ENCODE data around the gene DVL2. TPM values are rescaled to one million over a fixed set of nuclear protein-coding genes. Genes with fewer than 3 reads are reported as not detected.

Gene DVL2
- total RNA-seq, 4 donors from 2014 or later = 51.7 to 87.5 (median 67.8) TPM

DNA sequence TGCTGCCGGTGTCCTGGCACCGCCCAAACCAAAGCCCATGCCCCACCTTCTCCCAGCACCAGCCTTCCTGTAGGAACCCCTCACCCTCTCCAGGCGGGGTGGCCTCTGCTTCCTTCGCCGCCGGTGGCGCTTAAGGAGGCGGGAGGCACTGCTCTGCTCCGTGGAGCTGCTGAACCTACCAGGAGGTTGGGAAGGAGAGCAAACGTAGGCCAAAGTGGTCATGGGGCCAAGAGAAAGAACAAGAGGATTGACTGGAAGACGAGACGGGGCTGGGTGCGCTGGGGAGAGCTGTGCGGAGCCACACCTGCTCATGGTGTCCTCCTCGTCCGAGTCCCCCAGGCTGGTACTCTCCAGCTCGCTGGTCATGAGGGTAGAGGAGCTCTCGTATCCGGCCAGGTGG is 4.8 kb downstream of the DVL2 start:
- TF ChIP-seq, protein P1, sequence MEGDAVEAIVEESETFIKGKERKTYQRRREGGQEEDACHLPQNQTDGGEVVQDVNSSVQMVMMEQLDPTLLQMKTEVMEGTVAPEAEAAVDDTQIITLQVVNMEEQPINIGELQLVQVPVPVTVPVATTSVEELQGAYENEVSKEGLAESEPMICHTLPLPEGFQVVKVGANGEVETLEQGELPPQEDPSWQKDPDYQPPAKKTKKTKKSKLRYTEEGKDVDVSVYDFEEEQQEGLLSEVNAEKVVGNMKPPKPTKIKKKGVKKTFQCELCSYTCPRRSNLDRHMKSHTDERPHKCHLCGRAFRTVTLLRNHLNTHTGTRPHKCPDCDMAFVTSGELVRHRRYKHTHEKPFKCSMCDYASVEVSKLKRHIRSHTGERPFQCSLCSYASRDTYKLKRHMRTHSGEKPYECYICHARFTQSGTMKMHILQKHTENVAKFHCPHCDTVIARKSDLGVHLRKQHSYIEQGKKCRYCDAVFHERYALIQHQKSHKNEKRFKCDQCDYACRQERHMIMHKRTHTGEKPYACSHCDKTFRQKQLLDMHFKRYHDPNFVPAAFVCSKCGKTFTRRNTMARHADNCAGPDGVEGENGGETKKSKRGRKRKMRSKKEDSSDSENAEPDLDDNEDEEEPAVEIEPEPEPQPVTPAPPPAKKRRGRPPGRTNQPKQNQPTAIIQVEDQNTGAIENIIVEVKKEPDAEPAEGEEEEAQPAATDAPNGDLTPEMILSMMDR (IDR thresholded peaks at IDR 0.05) = no peak
- no peak for TF ChIP-seq POLR2A (IDR thresholded peaks at IDR 0.05)
- 93 to 96% methylated on average over 16 to 19 of the region's 19 CpGs for WGBS, 2 donors
- intact Hi-C loops (cut with DNase I; ENCODE audit: low total_unique reads) = no loop called here
- no peak for DNase-seq (ENCODE audit: low spot score in 2 of 2)
- H3K4me3 ChIP-seq (ENCODE audit: low read depth, poor library complexity, severe bottlenecking) = no peak overlapping the region

DNA sequence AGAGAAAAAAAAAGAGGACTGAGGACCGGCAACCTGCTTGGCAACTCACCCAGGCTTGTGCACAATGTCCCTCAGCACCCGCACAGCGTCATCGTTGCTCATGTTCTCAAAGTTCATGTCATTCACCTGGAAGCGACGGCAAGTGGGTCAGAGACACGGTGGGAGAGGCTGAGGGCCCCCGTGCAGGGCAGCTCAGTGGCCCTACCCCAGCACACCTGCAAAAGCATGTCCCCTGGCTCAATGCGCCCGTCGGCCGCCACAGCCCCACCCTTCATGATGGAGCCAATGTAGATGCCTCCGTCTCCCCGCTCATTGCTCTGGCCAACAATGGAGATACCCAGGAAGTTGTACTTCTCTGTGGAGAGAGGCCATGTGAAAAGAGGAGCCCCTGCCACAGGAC is 5.4 kb downstream of the DVL2 start:
- no peak overlapping the region for H3K4me3 ChIP-seq (ENCODE audit: low read depth, poor library complexity, severe bottlenecking)
- WGBS, 2 donors = 83% methylated on average over 10 to 14 of the region's 14 CpGs
- DNase-seq (ENCODE audit: low spot score in 2 of 2) = no peak
- intact Hi-C loops (cut with DNase I; ENCODE audit: low total_unique reads) = no loop called here
- TF ChIP-seq, protein P1 (IDR thresholded peaks at IDR 0.05) = no peak
- no peak for TF ChIP-seq POLR2A (IDR thresholded peaks at IDR 0.05)

DNA sequence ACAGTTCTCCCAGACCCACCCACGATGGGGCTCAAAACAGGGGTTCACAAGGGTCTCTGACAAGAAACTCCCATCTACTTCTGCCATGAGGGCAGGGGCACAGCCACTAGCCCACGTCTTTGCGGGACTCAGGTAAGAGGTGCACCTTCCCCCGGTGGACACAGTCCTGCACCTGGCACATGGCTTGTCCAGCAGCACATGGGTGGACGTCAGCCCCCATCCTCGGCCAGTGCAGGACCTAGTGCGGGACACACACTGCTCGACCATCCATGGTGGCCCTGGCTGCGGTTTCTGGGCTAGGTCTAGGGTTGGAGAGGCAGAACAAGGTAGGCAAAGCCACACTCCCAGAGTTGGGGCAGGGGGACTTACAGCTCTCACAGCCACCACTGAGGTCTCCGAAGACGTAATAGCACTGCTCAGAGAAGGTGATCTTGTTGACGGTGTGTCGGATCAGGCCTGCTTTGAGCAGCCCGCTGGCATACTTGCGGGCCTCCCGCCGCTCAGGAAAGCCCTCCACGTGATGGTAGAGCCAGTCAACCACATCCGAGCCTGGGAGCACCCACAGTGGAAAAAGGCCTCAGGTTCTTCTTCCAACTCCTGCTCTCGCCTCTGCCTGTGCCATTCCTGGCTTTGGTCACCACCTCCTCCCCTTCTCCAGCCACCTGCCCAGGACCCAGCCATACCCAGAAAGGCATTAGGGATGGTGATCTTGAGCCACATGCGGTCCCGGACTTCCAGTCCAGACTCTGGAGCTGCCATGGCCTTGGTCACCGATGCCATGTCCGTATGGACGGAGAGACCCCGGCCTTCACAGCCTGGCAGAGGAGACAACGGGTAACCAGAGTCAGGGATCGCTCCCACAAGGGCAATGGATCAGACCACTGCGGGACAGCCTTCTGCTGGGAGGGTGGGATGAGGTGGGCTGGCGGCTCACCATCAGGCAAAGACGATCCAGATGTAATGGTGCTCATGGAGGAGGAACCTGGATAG is 7.3 kb downstream of the DVL2 start:
- intact Hi-C loops (cut with DNase I; ENCODE audit: low total_unique reads) = no loop called here
- no peak for DNase-seq (ENCODE audit: low spot score in 2 of 2)
- no peak for TF ChIP-seq POLR2A (IDR thresholded peaks at IDR 0.05)
- TF ChIP-seq, protein P1 (IDR thresholded peaks at IDR 0.05) = no peak
- H3K4me3 ChIP-seq (ENCODE audit: low read depth, poor library complexity, severe bottlenecking) = no peak overlapping the region
- WGBS, 2 donors = 89% methylated on average over 29 to 30 of the region's 31 CpGs

DNA sequence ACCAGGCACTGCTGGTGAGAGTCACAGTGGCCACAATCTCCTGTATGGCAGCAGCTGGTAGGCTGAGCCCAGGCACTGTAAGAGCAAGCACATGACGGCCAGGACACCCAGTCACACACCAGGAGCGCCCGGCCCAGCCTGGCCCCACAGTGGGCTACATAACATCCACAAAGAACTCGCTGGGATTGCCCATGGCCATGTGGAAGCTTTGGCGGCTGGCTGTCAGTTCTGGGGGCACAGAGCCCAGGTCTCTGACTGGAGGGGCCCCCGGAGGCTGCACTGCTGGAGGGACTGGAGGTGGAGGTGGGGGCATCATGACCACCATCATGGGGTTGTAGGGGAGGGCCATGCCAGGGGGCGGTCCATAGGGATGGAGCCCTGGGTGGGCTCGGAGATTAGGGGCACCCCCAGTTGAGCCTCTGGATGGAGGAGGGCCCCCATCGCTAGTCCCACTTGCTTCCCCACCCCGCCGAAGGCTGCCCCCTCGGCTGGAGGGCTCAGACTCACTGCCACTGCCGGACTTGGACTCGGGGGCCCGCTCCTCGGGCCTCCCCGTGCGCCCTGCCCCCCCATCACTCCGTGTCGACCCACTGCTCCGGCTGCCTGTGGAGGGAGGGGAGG is 8.5 kb downstream of the DVL2 start:
- intact Hi-C loops (cut with DNase I; ENCODE audit: low total_unique reads) = no loop called here
- H3K4me3 ChIP-seq (ENCODE audit: low read depth, poor library complexity, severe bottlenecking) = no peak overlapping the region
- no peak for TF ChIP-seq POLR2A (IDR thresholded peaks at IDR 0.05)
- TF ChIP-seq, protein P1 (IDR thresholded peaks at IDR 0.05) = no peak
- 85 to 86% methylated on average over 19 to 21 of the region's 21 CpGs for WGBS, 2 donors
- no peak for DNase-seq (ENCODE audit: low spot score in 2 of 2)

DNA sequence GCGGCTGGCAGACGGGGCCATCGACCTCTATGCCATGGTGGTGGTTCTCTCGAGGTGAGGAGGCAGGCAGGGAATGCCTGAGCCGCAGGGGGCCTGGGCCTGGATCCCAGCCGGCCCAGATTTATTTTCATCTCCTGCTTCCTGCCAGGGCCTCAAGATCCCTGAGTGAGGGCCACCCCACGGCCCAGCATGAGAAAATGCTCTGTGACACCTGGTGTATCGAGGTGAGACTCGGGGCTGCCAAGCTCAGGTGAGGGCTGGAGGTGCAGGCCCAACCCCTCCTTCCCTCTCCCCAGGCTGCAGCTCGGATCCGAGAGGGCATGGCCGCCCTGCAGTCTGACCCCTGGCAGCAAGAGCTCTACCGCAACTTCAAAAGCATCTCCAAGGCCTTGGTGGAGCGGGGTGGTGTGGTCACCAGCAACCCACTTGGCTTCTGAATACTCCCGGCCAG is 9.6 kb downstream of the DVL2 start:
- intact Hi-C loops (cut with DNase I; ENCODE audit: low total_unique reads) = no loop called here
- 77 to 81% methylated on average over 12 to 14 of the region's 15 CpGs for WGBS, 2 donors
- H3K4me3 ChIP-seq (ENCODE audit: low read depth, poor library complexity, severe bottlenecking) = no peak overlapping the region
- DNase-seq (ENCODE audit: low spot score in 2 of 2) = no peak
- TF ChIP-seq POLR2A (IDR thresholded peaks at IDR 0.05) = no peak
- TF ChIP-seq, protein P1 (IDR thresholded peaks at IDR 0.05) = no peak

All from lower leg skin (tissue), 4 donors.